Mesothelial cell of epicardium (in vitro differentiated cells): Measurements from ENCODE around the gene TCEAL1. TPM values are rescaled to one million over a fixed set of nuclear protein-coding genes. Genes with fewer than 3 reads are reported as not detected.
A peak's percentile ranks its signal among the peaks of the same experiment; 100 is the strongest.
"Not testable (repeated sequence)": the region's sequence is repeated elsewhere in the genome, so short reads cannot be mapped to it uniquely, and the experiment has no call there.

ENCODE experiments used
- DNase-seq, 2 experiments: peaks; one replicate each; pipeline ENCODE4 v3.0.0; 2021; ENCODE audit warnings: low spot score in 2 of 2; ENCODE audit not compliant: unreplicated experiment in 2 of 2
- H3K27ac Mint-ChIP-seq: 2 replicates; pipeline ENCODE4 v1.8.0; 2021; ENCODE audit warnings: mixed read lengths
- H3K27me3 Mint-ChIP-seq: 2 replicates; pipeline ENCODE4 v1.8.0; 2021; ENCODE audit warnings: low read depth, mixed read lengths
- H3K36me3 Mint-ChIP-seq: 2 replicates; pipeline ENCODE4 v1.8.0; 2021; ENCODE audit warnings: mixed read lengths
- H3K4me1 Mint-ChIP-seq: 2 replicates; pipeline ENCODE4 v1.8.0; 2021; ENCODE audit warnings: mixed read lengths
- H3K4me3 Mint-ChIP-seq: 2 replicates; pipeline ENCODE4 v1.8.0; 2021; ENCODE audit warnings: mild to moderate bottlenecking, moderate library complexity, mixed read lengths
- H3K9me3 Mint-ChIP-seq: 2 replicates; pipeline ENCODE4 v1.8.0; 2021; ENCODE audit warnings: mixed read lengths
- CTCF ChIP-seq: fragments of 200-600 bp; sonication (generic); IDR thresholded peaks from one replicate; pipeline ENCODE4 v1.5.0; 2021; ENCODE audit warnings: antibody characterized with exemption; ENCODE audit not compliant: unreplicated experiment
- total RNA-seq: library from RNA; stranded (reverse); gene quantifications from 3 replicates; pipeline ENCODE4 v1.2.1, GENCODE V29; 2021

The TCEAL1 gene
- total RNA-seq, result 17.1 to 18.8 TPM (median 18.7 TPM) in 3 replicates

GRCh38 chrX:103628386-103629317 is at the start of gene TCEAL1:
Gene TCEAL1 (plus strand): TSS chrX:103628975. CDS start chrX:103629917, 942 bp downstream.
- no peaks in the 10 kb centered on the region for H3K27me3 Mint-ChIP-seq
- peaks cover 12% of the 10 kb centered on the region for H3K9me3 Mint-ChIP-seq
- peak in 1 of 2 experiments; percentile 52 for DNase-seq
- H3K36me3 Mint-ChIP-seq, result peaks cover 3% of the 10 kb centered on the region
- H3K4me3 Mint-ChIP-seq, result peak within 1 kb of the TSS; percentile 79
- H3K27ac Mint-ChIP-seq, result peak within 1 kb of the TSS; percentile 79
- peaks cover 10% of the 10 kb centered on the region for H3K4me1 Mint-ChIP-seq
- no peak for TF ChIP-seq CTCF

- Mint-ChIP-seq H3K4me3 (peak overlapping the region; percentile 90), H3K4me1 (peaks cover 14% of the 10 kb centered on the region), H3K9me3 (peaks cover 31% of the 10 kb centered on the region), H3K27me3 (peaks cover 9% of the 10 kb centered on the region), H3K36me3 (no peaks in the 10 kb centered on the region), H3K27ac (no peak overlapping the region)
- TF ChIP-seq CTCF, result no peak
- DNase-seq, result no peak
Observed at GRCh38 chrX:103584596-103584995, 44.2 kb upstream of the TCEAL1 start.

- peak in 1 of 2 experiments; percentile 45 for DNase-seq
- Mint-ChIP-seq H3K4me1 (peaks cover 14% of the 10 kb centered on the region), H3K4me3 (peak within 1 kb of the TSS; percentile 90), H3K27ac (peak within 1 kb of the TSS; percentile 92), H3K36me3 (no peaks in the 10 kb centered on the region), H3K27me3 (peaks cover 8% of the 10 kb centered on the region), H3K9me3 (peaks cover 31% of the 10 kb centered on the region)
- TF ChIP-seq CTCF, result no peak
Observed at GRCh38 chrX:103585411-103586313, 43.1 kb upstream of the TCEAL1 start, which contains the start of gene TCEAL4. Gene TCEAL4 (plus strand): TSS chrX:103585515. CDS start chrX:103586676, 1,161 bp downstream.

GRCh38 chrX:103586314-103586646 is 42.5 kb upstream of the TCEAL1 start:
- TF ChIP-seq CTCF, result no peak
- H3K27ac Mint-ChIP-seq, result peak overlapping the region; percentile 92
- peaks cover 2% of the 10 kb centered on the region for H3K27me3 Mint-ChIP-seq
- peaks cover 14% of the 10 kb centered on the region for H3K4me1 Mint-ChIP-seq
- no peaks in the 10 kb centered on the region for H3K36me3 Mint-ChIP-seq
- peak overlapping the region; percentile 90 for H3K4me3 Mint-ChIP-seq
- peaks cover 27% of the 10 kb centered on the region for H3K9me3 Mint-ChIP-seq
- DNase-seq, result no peak

GRCh38 chrX:103586659-103587058 is 42.1 kb upstream of the TCEAL1 start:
- H3K36me3 Mint-ChIP-seq, result no peaks in the 10 kb centered on the region
- H3K4me3 Mint-ChIP-seq, result peak overlapping the region; percentile 90
- peaks cover 26% of the 10 kb centered on the region for H3K9me3 Mint-ChIP-seq
- no peaks in the 10 kb centered on the region for H3K27me3 Mint-ChIP-seq
- TF ChIP-seq CTCF, result no peak
- peak overlapping the region; percentile 92 for H3K27ac Mint-ChIP-seq
- peaks cover 14% of the 10 kb centered on the region for H3K4me1 Mint-ChIP-seq
- no peak for DNase-seq

GRCh38 chrX:103592295-103592694 is 36.5 kb upstream of the TCEAL1 start:
- not testable (repeated sequence) for H3K4me3 Mint-ChIP-seq, H3K27me3 Mint-ChIP-seq, DNase-seq, H3K27ac Mint-ChIP-seq, H3K4me1 Mint-ChIP-seq
- Mint-ChIP-seq H3K9me3 (peaks cover 23% of the 10 kb centered on the region), H3K36me3 (peaks cover 24% of the 10 kb centered on the region)

- not testable (repeated sequence) for H3K27ac Mint-ChIP-seq, H3K27me3 Mint-ChIP-seq, H3K4me3 Mint-ChIP-seq, DNase-seq, H3K4me1 Mint-ChIP-seq
- H3K36me3 Mint-ChIP-seq, result peaks cover 24% of the 10 kb centered on the region
- H3K9me3 Mint-ChIP-seq, result peaks cover 23% of the 10 kb centered on the region
Observed at GRCh38 chrX:103595202-103595601, 33.6 kb upstream of the TCEAL1 start.
